Activated naive CD8-positive, alpha-beta T cell treated with anti-CD3 and anti-CD28 coated beads for 36 hours (primary cell): ENCODE results near the gene SEC24B. TPM values are rescaled to one million over a fixed set of nuclear protein-coding genes. Genes with fewer than 3 reads are reported as not detected.
"Not testable (repeated sequence)": the region's sequence is repeated elsewhere in the genome, so short reads cannot be mapped to it uniquely, and the experiment has no call there.

Source experiments
- DNase-seq: peaks from one replicate; pipeline ENCODE4 v3.0.0; 2021
- H3K27ac Mint-ChIP-seq: one replicate; pipeline ENCODE4 v1.8.0; 2022; ENCODE audit warnings: mild to moderate bottlenecking, moderate library complexity, mixed read lengths
- H3K27me3 Mint-ChIP-seq: one replicate; pipeline ENCODE4 v1.8.0; 2022; ENCODE audit warnings: mild to moderate bottlenecking, mixed read lengths
- H3K36me3 Mint-ChIP-seq: one replicate; pipeline ENCODE4 v1.8.0; 2021; ENCODE audit warnings: mild to moderate bottlenecking, mixed read lengths
- H3K4me1 Mint-ChIP-seq: one replicate; pipeline ENCODE4 v1.8.0; 2021; ENCODE audit warnings: mixed read lengths
- H3K4me3 Mint-ChIP-seq: one replicate; pipeline ENCODE4 v1.8.0; 2022; ENCODE audit warnings: mild to moderate bottlenecking, moderate library complexity, mixed read lengths
- H3K9me3 Mint-ChIP-seq: one replicate; pipeline ENCODE4 v1.8.0; 2022; ENCODE audit warnings: mixed read lengths
- total RNA-seq, 2 experiments: library from RNA; stranded (reverse); gene quantifications; one replicate each; pipeline ENCODE4 v1.2.3, GENCODE V29; 2021

Gene SEC24B
- total RNA-seq, 2 experiments from 2014 or later: 22.9 to 23.9 TPM

GRCh38 chr4:109510687-109511086 is 77.1 kb downstream of the SEC24B start:
- no peaks in the 10 kb centered on the region for H3K27me3 Mint-ChIP-seq
- H3K27ac Mint-ChIP-seq: no peak overlapping the region
- no peak for DNase-seq
- H3K4me3 Mint-ChIP-seq: no peak overlapping the region
- peaks cover 14% of the 10 kb centered on the region for H3K36me3 Mint-ChIP-seq
- H3K4me1 Mint-ChIP-seq: no peaks in the 10 kb centered on the region
- H3K9me3 Mint-ChIP-seq: no peaks in the 10 kb centered on the region

- Mint-ChIP-seq H3K36me3 (peaks cover 11% of the 10 kb centered on the region), H3K4me3 (no peak overlapping the region), H3K27me3 (no peaks in the 10 kb centered on the region), H3K4me1 (no peaks in the 10 kb centered on the region), H3K9me3 (no peaks in the 10 kb centered on the region), H3K27ac (no peak overlapping the region)
- DNase-seq: no peak
Observed at GRCh38 chr4:109511414-109511813, 77.8 kb downstream of the SEC24B start.

DNA sequence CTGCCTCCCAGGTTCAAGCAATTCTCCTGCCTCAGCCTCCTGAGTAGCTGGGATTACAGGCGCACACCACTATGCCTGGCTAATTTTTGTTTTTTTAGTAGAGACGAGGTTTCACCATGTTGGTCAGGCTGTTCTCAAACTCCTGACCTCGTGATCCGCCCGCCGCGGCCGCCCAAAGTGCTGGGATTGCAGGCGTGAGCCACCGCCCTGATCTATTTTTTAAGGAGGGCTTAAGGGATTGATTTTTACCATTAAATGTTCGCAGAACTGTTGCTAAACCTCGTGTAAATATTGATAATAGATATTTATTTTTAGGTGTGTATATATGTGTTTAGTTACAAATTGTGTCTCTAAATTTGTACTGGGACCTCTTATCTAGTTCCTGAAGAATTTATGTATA is 79.8 kb downstream of the SEC24B start:
- not testable (repeated sequence) for H3K27me3 Mint-ChIP-seq, H3K4me3 Mint-ChIP-seq, H3K9me3 Mint-ChIP-seq, H3K27ac Mint-ChIP-seq, H3K4me1 Mint-ChIP-seq, DNase-seq
- H3K36me3 Mint-ChIP-seq: peaks cover 14% of the 10 kb centered on the region

GRCh38 chr4:109532182-109532581 is 98.6 kb downstream of the SEC24B start:
- peaks cover 23% of the 10 kb centered on the region for H3K36me3 Mint-ChIP-seq
- no peaks in the 10 kb centered on the region for H3K4me1 Mint-ChIP-seq
- H3K9me3 Mint-ChIP-seq: no peaks in the 10 kb centered on the region
- no peak overlapping the region for H3K27ac Mint-ChIP-seq
- DNase-seq: no peak
- H3K27me3 Mint-ChIP-seq: no peaks in the 10 kb centered on the region
- no peak overlapping the region for H3K4me3 Mint-ChIP-seq

DNA sequence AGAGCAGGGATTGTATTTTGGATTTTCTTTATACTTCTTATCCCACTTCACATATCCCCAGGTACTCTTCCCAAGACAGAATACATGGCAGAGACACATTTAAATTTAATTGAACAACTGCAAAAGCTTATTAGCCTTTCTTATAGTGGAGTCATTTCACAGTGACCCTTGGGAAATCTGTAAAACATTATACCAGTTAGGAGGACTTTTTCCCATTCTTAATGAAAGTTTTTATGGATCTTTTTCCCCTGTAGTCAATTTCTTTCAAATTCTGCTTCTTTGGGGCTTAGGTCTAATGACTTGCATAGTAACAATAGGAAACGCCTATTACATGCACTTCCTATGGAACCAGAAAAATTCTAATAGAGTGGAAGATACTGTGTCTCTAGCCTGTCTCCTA is 111.8 kb downstream of the SEC24B start:
- DNase-seq: no peak
- Mint-ChIP-seq H3K4me1 (peaks cover 21% of the 10 kb centered on the region), H3K36me3 (peaks cover 31% of the 10 kb centered on the region), H3K27ac (no peak overlapping the region), H3K9me3 (peaks cover 9% of the 10 kb centered on the region), H3K4me3 (no peak overlapping the region), H3K27me3 (no peaks in the 10 kb centered on the region)

- no peak overlapping the region for H3K4me3 Mint-ChIP-seq
- H3K27ac Mint-ChIP-seq: no peak overlapping the region
- no peaks in the 10 kb centered on the region for H3K27me3 Mint-ChIP-seq
- peaks cover 29% of the 10 kb centered on the region for H3K36me3 Mint-ChIP-seq
- no peak for DNase-seq
- H3K4me1 Mint-ChIP-seq: peaks cover 21% of the 10 kb centered on the region
- H3K9me3 Mint-ChIP-seq: peaks cover 9% of the 10 kb centered on the region
Observed at GRCh38 chr4:109547394-109547793, 113.8 kb downstream of the SEC24B start.

- H3K36me3 Mint-ChIP-seq: peaks cover 31% of the 10 kb centered on the region
- DNase-seq: no peak
- H3K9me3 Mint-ChIP-seq: peaks cover 9% of the 10 kb centered on the region
- H3K4me3 Mint-ChIP-seq: no peak overlapping the region
- H3K27me3 Mint-ChIP-seq: no peaks in the 10 kb centered on the region
- H3K4me1 Mint-ChIP-seq: peaks cover 21% of the 10 kb centered on the region
- peak overlapping the region; percentile 65 for H3K27ac Mint-ChIP-seq
Observed at GRCh38 chr4:109548655-109549054, 115.0 kb downstream of the SEC24B start.

DNA sequence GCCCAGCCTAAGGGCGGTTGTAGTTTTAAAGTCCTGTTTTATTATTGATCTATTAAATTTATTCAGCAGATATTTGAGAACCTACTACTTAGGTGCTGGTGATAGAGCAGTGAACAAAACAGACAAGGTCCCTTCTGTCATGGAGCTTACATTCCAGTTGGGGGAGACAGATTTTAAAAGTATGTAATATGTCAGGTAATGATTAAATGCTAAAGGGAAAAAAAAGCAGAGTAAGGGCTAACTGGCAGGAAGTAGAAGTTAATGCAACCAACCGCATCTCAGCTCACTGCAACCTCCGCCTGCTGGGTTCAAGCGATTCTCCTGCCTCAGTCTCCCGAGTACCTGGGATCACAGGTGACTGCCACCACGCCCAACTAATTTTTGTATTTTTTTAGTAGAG is 118.6 kb downstream of the SEC24B start:
- Mint-ChIP-seq H3K36me3 (peaks cover 29% of the 10 kb centered on the region), H3K4me3 (no peak overlapping the region), H3K4me1 (peaks cover 19% of the 10 kb centered on the region), H3K27ac (no peak overlapping the region), H3K9me3 (peaks cover 9% of the 10 kb centered on the region), H3K27me3 (no peaks in the 10 kb centered on the region)
- DNase-seq: no peak

GRCh38 chr4:109553130-109553529 is 119.5 kb downstream of the SEC24B start:
- DNase-seq: no peak
- Mint-ChIP-seq H3K36me3 (peaks cover 29% of the 10 kb centered on the region), H3K27me3 (no peaks in the 10 kb centered on the region), H3K4me3 (no peak overlapping the region), H3K4me1 (peaks cover 12% of the 10 kb centered on the region), H3K27ac (no peak overlapping the region), H3K9me3 (peaks cover 8% of the 10 kb centered on the region)

DNA sequence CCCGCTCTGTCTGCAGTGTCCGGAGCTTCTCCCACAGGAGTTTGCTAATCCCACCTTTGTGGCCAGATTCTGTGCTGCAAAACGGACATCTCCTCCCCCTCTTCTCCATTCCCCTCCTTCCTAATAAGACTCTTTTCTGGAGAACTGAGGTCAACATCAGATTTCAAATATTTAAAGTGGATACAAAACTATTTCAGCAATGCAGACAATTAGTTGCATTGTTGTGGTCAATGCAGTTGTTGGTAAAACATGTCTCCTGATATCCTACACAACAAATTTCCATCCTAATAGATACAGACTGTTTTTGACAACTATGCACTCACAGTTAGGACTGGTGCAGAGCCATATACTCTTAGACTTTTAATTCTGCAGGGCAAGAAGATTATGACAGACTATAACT is 121.4 kb downstream of the SEC24B start:
- Mint-ChIP-seq H3K27ac (no peak overlapping the region), H3K27me3 (no peaks in the 10 kb centered on the region), H3K9me3 (peaks cover 5% of the 10 kb centered on the region), H3K4me1 (peaks cover 11% of the 10 kb centered on the region), H3K4me3 (no peak overlapping the region), H3K36me3 (peaks cover 19% of the 10 kb centered on the region)
- no peak for DNase-seq

DNA sequence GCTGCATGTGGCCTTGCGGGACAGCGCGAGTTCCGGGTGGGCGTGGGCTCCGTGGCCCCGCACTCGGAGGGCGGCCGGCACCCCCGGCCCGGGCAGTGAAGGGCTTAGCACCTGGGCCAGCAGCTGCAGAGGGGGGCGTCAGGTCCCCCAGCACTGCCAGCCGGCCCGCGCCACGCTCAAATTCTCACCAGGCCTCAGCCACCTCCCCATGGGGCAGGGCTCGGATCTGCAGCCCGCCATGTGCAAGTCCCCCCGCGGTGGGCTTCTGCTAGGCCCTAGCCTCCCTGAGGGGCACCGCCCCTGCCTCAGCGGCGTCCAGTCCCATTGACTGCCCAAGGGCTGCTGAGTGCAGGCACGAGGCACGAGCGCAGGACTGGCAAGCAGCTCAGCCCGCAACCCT is 123.8 kb downstream of the SEC24B start:
- peaks cover 16% of the 10 kb centered on the region for H3K36me3 Mint-ChIP-seq
- peaks cover 5% of the 10 kb centered on the region for H3K9me3 Mint-ChIP-seq
- no peak overlapping the region for H3K4me3 Mint-ChIP-seq
- H3K27me3 Mint-ChIP-seq: no peaks in the 10 kb centered on the region
- H3K4me1 Mint-ChIP-seq: peaks cover 23% of the 10 kb centered on the region
- H3K27ac Mint-ChIP-seq: no peak overlapping the region
- no peak for DNase-seq

GRCh38 chr4:109558095-109558494 is 124.5 kb downstream of the SEC24B start:
- not testable (repeated sequence) for H3K27me3 Mint-ChIP-seq
- Mint-ChIP-seq H3K27ac (peak overlapping the region; percentile 39), H3K4me3 (peak overlapping the region; percentile 57)

GRCh38 chr4:109559625-109559982 is 126.0 kb downstream of the SEC24B start:
- DNase-seq: peak; percentile 51
- Mint-ChIP-seq H3K27ac (peak overlapping the region; percentile 93), H3K9me3 (peaks cover 5% of the 10 kb centered on the region), H3K36me3 (peaks cover 19% of the 10 kb centered on the region), H3K4me1 (peaks cover 44% of the 10 kb centered on the region), H3K4me3 (peak overlapping the region; percentile 85), H3K27me3 (no peaks in the 10 kb centered on the region)

More at GRCh38 chr4:109558095-109558494, 124.5 kb downstream of the SEC24B start:
- peaks cover 22% of the 10 kb centered on the region for H3K36me3 Mint-ChIP-seq
- peaks cover 30% of the 10 kb centered on the region for H3K4me1 Mint-ChIP-seq
- H3K9me3 Mint-ChIP-seq, DNase-seq: not testable (repeated sequence)

- H3K27ac Mint-ChIP-seq: peak within 1 kb of the TSS; percentile 93
- peaks cover 5% of the 10 kb centered on the region for H3K9me3 Mint-ChIP-seq
- no peaks in the 10 kb centered on the region for H3K27me3 Mint-ChIP-seq
- H3K36me3 Mint-ChIP-seq: peaks cover 23% of the 10 kb centered on the region
- H3K4me1 Mint-ChIP-seq: peaks cover 49% of the 10 kb centered on the region
- DNase-seq: peak; percentile 96
- H3K4me3 Mint-ChIP-seq: peak within 1 kb of the TSS; percentile 85
Observed at GRCh38 chr4:109559983-109560686, 126.5 kb downstream of the SEC24B start, which contains the start of gene MCUB. Gene MCUB, plus strand, starts transcription at chr4:109560246. Its CDS starts 92 bp downstream, at chr4:109560338.

- Mint-ChIP-seq H3K27ac (peak overlapping the region; percentile 93), H3K4me1 (peaks cover 52% of the 10 kb centered on the region), H3K4me3 (peak overlapping the region; percentile 85), H3K9me3 (peaks cover 5% of the 10 kb centered on the region), H3K36me3 (peaks cover 23% of the 10 kb centered on the region), H3K27me3 (no peaks in the 10 kb centered on the region)
- peak; percentile 65 for DNase-seq
Observed at GRCh38 chr4:109560687-109561461, 127.3 kb downstream of the SEC24B start.
